Right lobe of liver (tissue), 4 donors: ENCODE results near the gene USP22.

Experiments
- CTCF ChIP-seq, 4 donors: fragments of 200-600 bp in 3 of 4; fragments of 450-650 bp in 1 of 4; IDR thresholded peaks; one replicate each; pipeline versions ENCODE4 v1.5.1 to v1.8.0; 2016 to 2022; ENCODE audit warnings: antibody characterized with exemption in 4 of 4, mild to moderate bottlenecking in 2 of 4
- POLR2A ChIP-seq: fragments of 450-650 bp; IDR thresholded peaks from one replicate; pipeline ENCODE4 v1.6.1; 2017; ENCODE audit warnings: antibody characterized with exemption, mild to moderate bottlenecking
- donor health status: DM: no; HTN: no; CAD: no.
- donor health status: DM: no; HTN: no; CAD: no.
- donor health status: DM: no; HTN: yes; CAD: no.

GRCh38 chr17:21089933-21090901 is 47.4 kb upstream of the USP22 start:
- TF ChIP-seq POLR2A (no peak), CTCF (IDR thresholded peaks at IDR 0.05) (no peak)
